Measurements from ENCODE around the gene FLCN.

- TF ChIP-seq, protein P1, sequence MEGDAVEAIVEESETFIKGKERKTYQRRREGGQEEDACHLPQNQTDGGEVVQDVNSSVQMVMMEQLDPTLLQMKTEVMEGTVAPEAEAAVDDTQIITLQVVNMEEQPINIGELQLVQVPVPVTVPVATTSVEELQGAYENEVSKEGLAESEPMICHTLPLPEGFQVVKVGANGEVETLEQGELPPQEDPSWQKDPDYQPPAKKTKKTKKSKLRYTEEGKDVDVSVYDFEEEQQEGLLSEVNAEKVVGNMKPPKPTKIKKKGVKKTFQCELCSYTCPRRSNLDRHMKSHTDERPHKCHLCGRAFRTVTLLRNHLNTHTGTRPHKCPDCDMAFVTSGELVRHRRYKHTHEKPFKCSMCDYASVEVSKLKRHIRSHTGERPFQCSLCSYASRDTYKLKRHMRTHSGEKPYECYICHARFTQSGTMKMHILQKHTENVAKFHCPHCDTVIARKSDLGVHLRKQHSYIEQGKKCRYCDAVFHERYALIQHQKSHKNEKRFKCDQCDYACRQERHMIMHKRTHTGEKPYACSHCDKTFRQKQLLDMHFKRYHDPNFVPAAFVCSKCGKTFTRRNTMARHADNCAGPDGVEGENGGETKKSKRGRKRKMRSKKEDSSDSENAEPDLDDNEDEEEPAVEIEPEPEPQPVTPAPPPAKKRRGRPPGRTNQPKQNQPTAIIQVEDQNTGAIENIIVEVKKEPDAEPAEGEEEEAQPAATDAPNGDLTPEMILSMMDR (IDR thresholded peaks at IDR 0.05; ENCODE audit: low read length) = no peak
- TF ChIP-seq EZH2 (optimal IDR thresholded peaks at IDR 0.05; ENCODE audit: low read depth, low read length) = no peak
These were observed 33.7 kb downstream of the FLCN start for GRCh38 chr17:17203173-17203730.

Data from MM.1S (cell line).